HepG2 (cell line): ENCODE data around the gene PA2G4. TPM values are rescaled to one million over a fixed set of nuclear protein-coding genes. Genes with fewer than 3 reads are reported as not detected.

ENCODE experiments used
- ATM ChIP-seq: fragments of 450-650 bp; IDR thresholded peaks from 2 replicates; pipeline ENCODE4 v1.7.1; 2017; ENCODE audit warnings: mild to moderate bottlenecking, borderline replicate concordance
- BRD4 ChIP-seq: sonication (generic); formaldehyde crosslinking; IDR thresholded peaks from 2 replicates; pipeline ENCODE4 v1.4.0; 2020; ENCODE audit warnings: missing genetic modification reagents
- DMAP1 ChIP-seq: IDR thresholded peaks from 2 replicates; pipeline ENCODE4 v1.6.1; 2016
- JUNB ChIP-seq: sonication (generic); formaldehyde crosslinking; IDR thresholded peaks from 2 replicates; pipeline ENCODE4 v1.8.0; 2022; ENCODE audit warnings: missing genetic modification reagents, mild to moderate bottlenecking, borderline replicate concordance
- MTF1 ChIP-seq: sonication (generic); formaldehyde crosslinking; IDR thresholded peaks from 2 replicates; pipeline ENCODE4 v1.5.0; 2020; ENCODE audit warnings: missing genetic modification reagents
- REPIN1 ChIP-seq: sonication (generic); formaldehyde crosslinking; IDR thresholded peaks from 2 replicates; pipeline ENCODE4 v1.8.0; 2022; ENCODE audit warnings: missing genetic modification reagents, low read depth, mild to moderate bottlenecking, borderline replicate concordance
- SIN3A ChIP-seq: IDR thresholded peaks from 2 replicates; pipeline ENCODE4 v1.6.1; 2011; ENCODE audit warnings: low read depth, mild to moderate bottlenecking, control low read depth, low read length, borderline replicate concordance
- TBX3 ChIP-seq: fragments of 450-650 bp; IDR thresholded peaks from 2 replicates; pipeline ENCODE4 v1.6.1; 2017; ENCODE audit warnings: antibody characterized with exemption, mild to moderate bottlenecking, inconsistent platforms, borderline replicate concordance
- WIZ ChIP-seq: sonication (generic); formaldehyde crosslinking; IDR thresholded peaks from 2 replicates; pipeline ENCODE4 v1.5.1; 2020; ENCODE audit warnings: mild to moderate bottlenecking, missing genetic modification reagents
- ZBTB37 ChIP-seq: sonication (generic); formaldehyde crosslinking; IDR thresholded peaks from 2 replicates; pipeline ENCODE4 v1.4.0; 2020; ENCODE audit warnings: mild to moderate bottlenecking, missing genetic modification reagents
- ZBTB38 ChIP-seq: sonication (generic); formaldehyde crosslinking; IDR thresholded peaks from 2 replicates; pipeline ENCODE4 v1.5.1; 2020; ENCODE audit warnings: mild to moderate bottlenecking, missing genetic modification reagents
- ZFP37 ChIP-seq: sonication (generic); formaldehyde crosslinking; IDR thresholded peaks from 2 replicates; pipeline ENCODE4 v1.4.0; 2020; ENCODE audit warnings: missing genetic modification reagents, borderline replicate concordance
- ZNF136 ChIP-seq: sonication (generic); formaldehyde crosslinking; IDR thresholded peaks from 2 replicates; pipeline ENCODE4 v1.8.1; 2022; ENCODE audit warnings: low read depth, mild to moderate bottlenecking, moderate library complexity, missing genetic modification reagents
- ZNF317 ChIP-seq: sonication (generic); formaldehyde crosslinking; IDR thresholded peaks from 2 replicates; pipeline ENCODE4 v1.5.0; 2020; ENCODE audit warnings: mild to moderate bottlenecking, missing genetic modification reagents
- ZNF326 ChIP-seq: sonication (generic); formaldehyde crosslinking; IDR thresholded peaks from 2 replicates; pipeline ENCODE4 v1.4.0; 2020; ENCODE audit warnings: missing genetic modification reagents, borderline replicate concordance
- ZNF354B ChIP-seq: sonication (generic); formaldehyde crosslinking; IDR thresholded peaks from 2 replicates; pipeline ENCODE4 v1.8.0; 2022; ENCODE audit warnings: mild to moderate bottlenecking, missing genetic modification reagents
- ZNF501 ChIP-seq: sonication (generic); formaldehyde crosslinking; IDR thresholded peaks from 2 replicates; pipeline ENCODE4 v1.5.1; 2020; ENCODE audit warnings: mild to moderate bottlenecking, moderate library complexity, missing genetic modification reagents
- ZNF562 ChIP-seq: sonication (generic); formaldehyde crosslinking; IDR thresholded peaks from 2 replicates; pipeline ENCODE4 v1.8.0; 2022; ENCODE audit warnings: missing genetic modification reagents, borderline replicate concordance
- ZNF564 ChIP-seq: sonication (generic); formaldehyde crosslinking; IDR thresholded peaks from 2 replicates; pipeline ENCODE4 v1.8.1; 2023; ENCODE audit warnings: mild to moderate bottlenecking, missing genetic modification reagents
- polyA plus RNA-seq, 8 experiments: library from polyadenylated mRNA; depleted of rRNA in 3 of 8; stranded (reverse) in 7 of 8; unstranded in 1 of 8; fragments of >200 nt; fragmentation: Illumina TruSeq in 4 of 8; extraction: Trizol in 4 of 8; gene quantifications; 2 replicates each; pipeline versions ENCODE4 v1.2.1 to v1.2.3, GENCODE V29; 2011 to 2016; ENCODE audit warnings: low read depth in 4 of 8, missing spikeins in 1 of 8, mixed read lengths in 1 of 8; ENCODE audit not compliant: insufficient read depth in 1 of 8
- total RNA-seq, 5 experiments: library from RNA; depleted of rRNA; stranded (reverse); fragments of >200 nt; fragmentation: Illumina TruSeq; extraction: Trizol; gene quantifications; 2 replicates each; pipeline ENCODE4 v1.2.3, GENCODE V29; 2016; ENCODE audit warnings: low read depth in 1 of 5
- TF ChIP-seq, protein P1 (sequence below): sonication (generic); formaldehyde crosslinking; IDR thresholded peaks from 2 replicates; pipeline ENCODE4 v1.4.0; 2020; ENCODE audit warnings: mild to moderate bottlenecking, low read depth, missing genetic modification reagents
- TF ChIP-seq, protein P2 (sequence below): sonication (generic); formaldehyde crosslinking; IDR thresholded peaks from 2 replicates; pipeline ENCODE4 v1.4.0; 2020; ENCODE audit warnings: missing genetic modification reagents

PA2G4 gene
- total and polyA plus RNA-seq, 2 of the 13 experiments (the other 11 are each of a cell fraction or from before 2014, with no cell fraction given): 147 to 240 TPM

GRCh38 chr12:56078931-56079722 is 25.2 kb upstream of the PA2G4 start (continued):
- TF ChIP-seq, protein P1, sequence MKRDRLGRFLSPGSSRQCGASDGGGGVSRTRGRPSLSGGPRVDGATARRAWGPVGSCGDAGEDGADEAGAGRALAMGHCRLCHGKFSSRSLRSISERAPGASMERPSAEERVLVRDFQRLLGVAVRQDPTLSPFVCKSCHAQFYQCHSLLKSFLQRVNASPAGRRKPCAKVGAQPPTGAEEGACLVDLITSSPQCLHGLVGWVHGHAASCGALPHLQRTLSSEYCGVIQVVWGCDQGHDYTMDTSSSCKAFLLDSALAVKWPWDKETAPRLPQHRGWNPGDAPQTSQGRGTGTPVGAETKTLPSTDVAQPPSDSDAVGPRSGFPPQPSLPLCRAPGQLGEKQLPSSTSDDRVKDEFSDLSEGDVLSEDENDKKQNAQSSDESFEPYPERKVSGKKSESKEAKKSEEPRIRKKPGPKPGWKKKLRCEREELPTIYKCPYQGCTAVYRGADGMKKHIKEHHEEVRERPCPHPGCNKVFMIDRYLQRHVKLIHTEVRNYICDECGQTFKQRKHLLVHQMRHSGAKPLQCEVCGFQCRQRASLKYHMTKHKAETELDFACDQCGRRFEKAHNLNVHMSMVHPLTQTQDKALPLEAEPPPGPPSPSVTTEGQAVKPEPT (CRISPR knock-in tag): peak; percentile 53; the same call in 1 of the 2 replicates
- TF ChIP-seq ZNF354B (CRISPR knock-in tag) (no peak), ZNF564 (CRISPR knock-in tag) (peak; percentile 55; the same call in 1 of the 2 replicates), ZNF136 (0 out of 2 replicates have a peak, but pooled peaks have one; percentile 28), TBX3 (no peak), ZFP37 (CRISPR knock-in tag) (no peak), ZNF326 (CRISPR knock-in tag) (no peak), ZNF501 (CRISPR knock-in tag) (0 out of 2 replicates have a peak, but pooled peaks have one; percentile 33), ATM (no peak), REPIN1 (CRISPR knock-in tag) (peak; percentile 40; the same call in 1 of the 2 replicates), DMAP1 (CRISPR knock-in tag) (peak; percentile 18; the same call in 1 of the 2 replicates), MTF1 (CRISPR knock-in tag) (no peak), JUNB (CRISPR knock-in tag) (no peak), SIN3A (no peak), WIZ (no peak), BRD4 (no peak; the same call in 1 of the 2 replicates), ZNF562 (CRISPR knock-in tag) (no peak), ZBTB37 (CRISPR knock-in tag) (no peak), ZNF317 (CRISPR knock-in tag) (no peak; the same call in 1 of the 2 replicates), ZBTB38 (CRISPR knock-in tag) (no peak)
- TF ChIP-seq, protein P2, sequence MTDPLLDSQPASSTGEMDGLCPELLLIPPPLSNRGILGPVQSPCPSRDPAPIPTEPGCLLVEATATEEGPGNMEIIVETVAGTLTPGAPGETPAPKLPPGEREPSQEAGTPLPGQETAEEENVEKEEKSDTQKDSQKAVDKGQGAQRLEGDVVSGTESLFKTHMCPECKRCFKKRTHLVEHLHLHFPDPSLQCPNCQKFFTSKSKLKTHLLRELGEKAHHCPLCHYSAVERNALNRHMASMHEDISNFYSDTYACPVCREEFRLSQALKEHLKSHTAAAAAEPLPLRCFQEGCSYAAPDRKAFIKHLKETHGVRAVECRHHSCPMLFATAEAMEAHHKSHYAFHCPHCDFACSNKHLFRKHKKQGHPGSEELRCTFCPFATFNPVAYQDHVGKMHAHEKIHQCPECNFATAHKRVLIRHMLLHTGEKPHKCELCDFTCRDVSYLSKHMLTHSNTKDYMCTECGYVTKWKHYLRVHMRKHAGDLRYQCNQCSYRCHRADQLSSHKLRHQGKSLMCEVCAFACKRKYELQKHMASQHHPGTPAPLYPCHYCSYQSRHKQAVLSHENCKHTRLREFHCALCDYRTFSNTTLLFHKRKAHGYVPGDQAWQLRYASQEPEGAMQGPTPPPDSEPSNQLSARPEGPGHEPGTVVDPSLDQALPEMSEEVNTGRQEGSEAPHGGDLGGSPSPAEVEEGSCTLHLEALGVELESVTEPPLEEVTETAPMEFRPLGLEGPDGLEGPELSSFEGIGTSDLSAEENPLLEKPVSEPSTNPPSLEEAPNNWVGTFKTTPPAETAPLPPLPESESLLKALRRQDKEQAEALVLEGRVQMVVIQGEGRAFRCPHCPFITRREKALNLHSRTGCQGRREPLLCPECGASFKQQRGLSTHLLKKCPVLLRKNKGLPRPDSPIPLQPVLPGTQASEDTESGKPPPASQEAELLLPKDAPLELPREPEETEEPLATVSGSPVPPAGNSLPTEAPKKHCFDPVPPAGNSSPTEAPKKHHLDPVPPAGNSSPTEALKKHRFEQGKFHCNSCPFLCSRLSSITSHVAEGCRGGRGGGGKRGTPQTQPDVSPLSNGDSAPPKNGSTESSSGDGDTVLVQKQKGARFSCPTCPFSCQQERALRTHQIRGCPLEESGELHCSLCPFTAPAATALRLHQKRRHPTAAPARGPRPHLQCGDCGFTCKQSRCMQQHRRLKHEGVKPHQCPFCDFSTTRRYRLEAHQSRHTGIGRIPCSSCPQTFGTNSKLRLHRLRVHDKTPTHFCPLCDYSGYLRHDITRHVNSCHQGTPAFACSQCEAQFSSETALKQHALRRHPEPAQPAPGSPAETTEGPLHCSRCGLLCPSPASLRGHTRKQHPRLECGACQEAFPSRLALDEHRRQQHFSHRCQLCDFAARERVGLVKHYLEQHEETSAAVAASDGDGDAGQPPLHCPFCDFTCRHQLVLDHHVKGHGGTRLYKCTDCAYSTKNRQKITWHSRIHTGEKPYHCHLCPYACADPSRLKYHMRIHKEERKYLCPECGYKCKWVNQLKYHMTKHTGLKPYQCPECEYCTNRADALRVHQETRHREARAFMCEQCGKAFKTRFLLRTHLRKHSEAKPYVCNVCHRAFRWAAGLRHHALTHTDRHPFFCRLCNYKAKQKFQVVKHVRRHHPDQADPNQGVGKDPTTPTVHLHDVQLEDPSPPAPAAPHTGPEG (CRISPR knock-in tag): peak; percentile 100
